CD14-positive monocyte (primary cell): Measurements from ENCODE around the gene CMAS. TPM values are rescaled to one million over a fixed set of nuclear protein-coding genes. Genes with fewer than 3 reads are reported as not detected.

ENCODE experiments used
- DNase-seq, 3 donors: peaks; one replicate each; pipeline ENCODE4 v3.0.0-alpha.2; 2011 to 2022
- H2AFZ ChIP-seq: 2 replicates; pipeline ENCODE4 v1.6.0; 2012; ENCODE audit warnings: mild to moderate bottlenecking, low read depth, low read length, inconsistent platforms; ENCODE audit not compliant: insufficient read depth, poor library complexity, severe bottlenecking
- H3K27ac ChIP-seq, 2 donors: 1 replicate in 1 of 2; 2 replicates in 1 of 2; pipeline ENCODE4 v1.5.1; 2012 to 2013; ENCODE audit warnings: low read length in 2 of 2, control low read depth in 1 of 2, inconsistent platforms in 1 of 2, low read depth in 1 of 2, mild to moderate bottlenecking in 1 of 2
- H3K27me3 ChIP-seq, 2 donors: one replicate each; pipeline versions ENCODE4 v1.6.0 to v1.6.1; 2011 to 2013; ENCODE audit warnings: low read length in 2 of 2; ENCODE audit not compliant: control insufficient read depth in 2 of 2, insufficient read depth in 2 of 2
- H3K36me3 ChIP-seq, 2 donors: replicated peaks in 1 of 2; 1 replicate in 1 of 2; 2 replicates in 1 of 2; pipeline versions ENCODE4 v1.5.1 to v1.6.1; 2012 to 2013; ENCODE audit warnings: low read length in 2 of 2, control low read depth in 1 of 2, inconsistent platforms in 1 of 2, mild to moderate bottlenecking in 1 of 2; ENCODE audit not compliant: insufficient read depth in 2 of 2, control insufficient read depth in 1 of 2
- H3K4me1 ChIP-seq, 2 donors: 1 replicate in 1 of 2; 2 replicates in 1 of 2; pipeline versions ENCODE4 v1.5.1 to v1.6.1; 2012 to 2013; ENCODE audit warnings: low read length in 2 of 2, control low read depth in 1 of 2, inconsistent platforms in 1 of 2, mild to moderate bottlenecking in 1 of 2, moderate library complexity in 1 of 2; ENCODE audit not compliant: insufficient read depth in 2 of 2, control insufficient read depth in 1 of 2
- H3K4me2 ChIP-seq: replicated peaks from 2 replicates; pipeline ENCODE3; 2012; ENCODE audit warnings: low read length, moderate library complexity, mild to moderate bottlenecking; ENCODE audit not compliant: poor library complexity, severe bottlenecking; ENCODE audit errors: extremely low read depth
- H3K4me3 ChIP-seq, 3 experiments: fragments of 200-600 bp in 1 of 3; sonication (generic) in 1 of 3; replicated peaks in 1 of 3; 1 replicate in 2 of 3; 2 replicates in 1 of 3; pipeline ENCODE4 v1.5.1; 2011 to 2013; ENCODE audit warnings: low read length in 3 of 3, mild to moderate bottlenecking in 3 of 3, control low read depth in 2 of 3, low read depth in 2 of 3, inconsistent platforms in 1 of 3, moderate library complexity in 1 of 3
- H3K79me2 ChIP-seq: 2 replicates; pipeline ENCODE4 v1.6.0; 2012; ENCODE audit warnings: mild to moderate bottlenecking, control low read depth, inconsistent platforms, low read length, moderate library complexity; ENCODE audit not compliant: insufficient read depth
- H3K9ac ChIP-seq: 2 replicates; pipeline ENCODE4 v1.6.0; 2017; ENCODE audit warnings: low read length, mild to moderate bottlenecking; ENCODE audit not compliant: insufficient read depth, poor library complexity, severe bottlenecking
- H3K9me3 ChIP-seq, 2 donors: replicated peaks in 1 of 2; 1 replicate in 1 of 2; 2 replicates in 1 of 2; pipeline versions ENCODE4 v1.5.1 to v1.6.1; 2012 to 2013; ENCODE audit warnings: low read length in 2 of 2, control low read depth in 1 of 2; ENCODE audit not compliant: control insufficient read depth in 1 of 2, insufficient read depth in 1 of 2
- H4K20me1 ChIP-seq: 2 replicates; pipeline ENCODE4 v1.6.0; 2012; ENCODE audit warnings: mild to moderate bottlenecking, low read length, control low read depth, moderate library complexity; ENCODE audit not compliant: insufficient read depth
- H3K27ac Mint-ChIP-seq, 7 donors: one replicate each; pipeline ENCODE4 v1.8.0; 2020; ENCODE audit warnings: mild to moderate bottlenecking in 7 of 7, mixed read lengths in 7 of 7, moderate library complexity in 6 of 7, inconsistent platforms in 2 of 7
- H3K27me3 Mint-ChIP-seq, 3 donors: one replicate each; pipeline ENCODE4 v1.8.0; 2021 to 2022; ENCODE audit warnings: low read depth in 3 of 3, mild to moderate bottlenecking in 3 of 3, mixed read lengths in 3 of 3, moderate library complexity in 3 of 3, inconsistent platforms in 1 of 3
- H3K36me3 Mint-ChIP-seq, 2 donors: one replicate each; pipeline ENCODE4 v1.8.0; 2020; ENCODE audit warnings: mixed read lengths in 2 of 2, inconsistent platforms in 1 of 2, mild to moderate bottlenecking in 1 of 2
- H3K4me1 Mint-ChIP-seq: one replicate; pipeline ENCODE4 v1.8.0; 2020; ENCODE audit warnings: mild to moderate bottlenecking, mixed read lengths
- H3K4me3 Mint-ChIP-seq, 2 donors: one replicate each; pipeline ENCODE4 v1.8.0; 2020; ENCODE audit warnings: mild to moderate bottlenecking in 2 of 2, mixed read lengths in 2 of 2, moderate library complexity in 1 of 2
- H3K9me3 Mint-ChIP-seq, 7 donors: one replicate each; pipeline ENCODE4 v1.8.0; 2020 to 2022; ENCODE audit warnings: mixed read lengths in 7 of 7, mild to moderate bottlenecking in 6 of 7, moderate library complexity in 6 of 7, inconsistent platforms in 2 of 7
- CTCF ChIP-seq: fragments of 200-600 bp; IDR thresholded peaks from one replicate; pipeline ENCODE4 v1.8.0; 2022; ENCODE audit warnings: antibody characterized with exemption, mild to moderate bottlenecking
- WGBS: methylation state at CpG from one replicate; pipeline ENCODE4 v1.1.5; 2013; ENCODE audit warnings: missing lambda C conversion rate; ENCODE audit not compliant: insufficient coverage; 5-methylcytosine and 5-hydroxymethylcytosine counted together
- intact Hi-C, 2 donors: fragments of 100-400 bp; cut with micrococcal nuclease; formaldehyde crosslinking; loops; one replicate each; pipeline versions ENCODE4 v1.15.0 to v1.15.1; 2023
- polyA plus RNA-seq, 3 donors: library from polyadenylated mRNA; depleted of rRNA in 1 of 3; unstranded in 2 of 3; stranded (reverse) in 1 of 3; fragments of 300-500 nt in 2 of 3; fragments of >200 nt in 1 of 3; fragmentation: Illumina TruSeq in 2 of 3; gene quantifications; 1 replicate in 2 of 3; 2 replicates in 1 of 3; pipeline ENCODE4 v1.2.3, GENCODE V29; 2012 to 2021

The CMAS gene
- polyA plus RNA-seq, 3 donors = 12.6 to 33.1 (median 28.3) TPM

DNA sequence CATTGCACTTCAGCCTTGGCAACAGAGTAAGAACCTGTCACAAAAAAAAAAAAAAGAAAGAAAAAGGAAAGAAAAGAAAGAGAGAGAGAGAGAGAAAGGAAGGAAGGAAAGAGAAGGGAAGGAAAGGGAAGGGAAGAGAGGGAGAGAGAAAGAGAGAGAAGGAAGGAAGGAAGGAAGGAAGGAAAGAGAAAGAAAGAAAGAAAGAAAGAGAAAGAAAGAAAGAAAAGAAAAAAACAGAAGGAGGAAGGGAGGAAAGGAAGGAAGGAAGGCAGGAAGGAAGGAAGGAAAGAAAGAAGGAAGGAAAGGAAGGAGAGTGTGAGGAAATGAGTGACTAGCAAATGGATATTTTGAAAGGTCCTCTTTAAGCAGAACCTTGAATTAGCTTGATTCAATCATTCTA lies 13.3 kb upstream of the CMAS start:
- Histone ChIP-seq H3K4me1 (peaks cover 0 to 3% of the 10 kb centered on the region in 2 donors), H3K27me3 (no peaks in the 10 kb centered on the region), H3K9me3 (no peaks in the 10 kb centered on the region), H3K27ac (no peak overlapping the region), H3K9ac (no peak overlapping the region), H2AFZ (no peak overlapping the region), H3K4me3 (no peak overlapping the region), H3K79me2 (no peaks in the 10 kb centered on the region), H4K20me1 (no peaks in the 10 kb centered on the region), H3K4me2 (no peak overlapping the region), H3K36me3 (no peaks in the 10 kb centered on the region)
- DNase-seq = no peak
- peaks cover 0 to 2% (median 0%) of the 10 kb centered on the region in 3 donors for H3K27me3 Mint-ChIP-seq
- no peak for TF ChIP-seq CTCF
- intact Hi-C loops = no loop called here
- peaks cover 9% of the 10 kb centered on the region for H3K4me1 Mint-ChIP-seq
- H3K9me3 Mint-ChIP-seq = peaks cover 0 to 5% (median 0%) of the 10 kb centered on the region in 7 donors
- no peak overlapping the region for H3K4me3 Mint-ChIP-seq
- peak overlapping the region in 1 of 7 donors; percentile 54 for H3K27ac Mint-ChIP-seq
- H3K36me3 Mint-ChIP-seq = no peaks in the 10 kb centered on the region

GRCh38 chr12:22034709-22035506 lies 11.1 kb upstream of the CMAS start:
- TF ChIP-seq CTCF = no peak
- H3K27me3 Mint-ChIP-seq = peaks cover 0 to 2% (median 0%) of the 10 kb centered on the region in 3 donors
- Histone ChIP-seq H3K4me3 (no peak overlapping the region), H3K27ac (no peak overlapping the region), H3K36me3 (no peaks in the 10 kb centered on the region), H2AFZ (peak overlapping the region; percentile 39), H3K4me1 (peaks cover 0 to 3% of the 10 kb centered on the region in 2 donors), H3K4me2 (no peak overlapping the region), H3K9me3 (no peaks in the 10 kb centered on the region), H3K79me2 (no peaks in the 10 kb centered on the region), H4K20me1 (no peaks in the 10 kb centered on the region), H3K9ac (no peak overlapping the region), H3K27me3 (no peaks in the 10 kb centered on the region)
- DNase-seq = no peak
- no CpG with 5 or more reads among the region's 4 CpGs for WGBS
- peak overlapping the region in 4 of 7 donors; percentile 2 to 20 (median 12) for H3K27ac Mint-ChIP-seq
- H3K9me3 Mint-ChIP-seq = peaks cover 0 to 5% (median 4%) of the 10 kb centered on the region in 7 donors
- peaks cover 9% of the 10 kb centered on the region for H3K4me1 Mint-ChIP-seq
- intact Hi-C loops = no loop called here
- no peaks in the 10 kb centered on the region for H3K36me3 Mint-ChIP-seq
- H3K4me3 Mint-ChIP-seq = no peak overlapping the region
